SH-SY5Y (cell line): ENCODE results near the gene ZDHHC11B.

Experiments
- GATA2 ChIP-seq: IDR thresholded peaks from 2 replicates; pipeline ENCODE4 v1.6.1; 2011; ENCODE audit warnings: mild to moderate bottlenecking, low read depth, low read length
- GATA3 ChIP-seq: IDR thresholded peaks from 2 replicates; pipeline ENCODE4 v1.6.1; 2011; ENCODE audit warnings: low read depth, mild to moderate bottlenecking, low read length, moderate library complexity

- TF ChIP-seq GATA3 (no peak), GATA2 (no peak)
These were observed 119.6 kb downstream of the ZDHHC11B start for GRCh38 chr5:664994-665360.
